ENCODE measurements around the gene IQCH.
"Not testable (repeated sequence)": the region's sequence is repeated elsewhere in the genome, so short reads cannot be mapped to it uniquely, and the experiment has no call there.

DNA sequence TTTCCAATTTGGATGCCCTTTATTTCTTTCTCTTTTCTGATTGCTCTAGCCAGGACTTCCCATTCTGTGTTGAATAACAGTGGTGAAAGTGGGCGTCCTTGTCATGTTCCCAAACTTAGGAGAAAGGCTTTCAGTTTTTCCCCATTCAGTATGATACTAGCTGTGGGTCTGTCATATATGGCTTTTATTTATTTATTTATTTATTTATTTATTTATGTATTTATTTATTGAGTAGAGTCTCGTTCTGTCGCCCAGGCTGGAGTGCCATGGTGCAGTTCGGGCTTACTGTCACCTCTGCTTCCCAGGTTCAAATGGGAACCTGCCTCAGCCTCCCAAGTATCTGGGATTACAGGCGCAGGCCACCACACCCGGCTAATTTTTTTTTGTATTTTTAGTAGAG lies 31.8 kb downstream of the IQCH start:
- TF ChIP-seq, protein P1, sequence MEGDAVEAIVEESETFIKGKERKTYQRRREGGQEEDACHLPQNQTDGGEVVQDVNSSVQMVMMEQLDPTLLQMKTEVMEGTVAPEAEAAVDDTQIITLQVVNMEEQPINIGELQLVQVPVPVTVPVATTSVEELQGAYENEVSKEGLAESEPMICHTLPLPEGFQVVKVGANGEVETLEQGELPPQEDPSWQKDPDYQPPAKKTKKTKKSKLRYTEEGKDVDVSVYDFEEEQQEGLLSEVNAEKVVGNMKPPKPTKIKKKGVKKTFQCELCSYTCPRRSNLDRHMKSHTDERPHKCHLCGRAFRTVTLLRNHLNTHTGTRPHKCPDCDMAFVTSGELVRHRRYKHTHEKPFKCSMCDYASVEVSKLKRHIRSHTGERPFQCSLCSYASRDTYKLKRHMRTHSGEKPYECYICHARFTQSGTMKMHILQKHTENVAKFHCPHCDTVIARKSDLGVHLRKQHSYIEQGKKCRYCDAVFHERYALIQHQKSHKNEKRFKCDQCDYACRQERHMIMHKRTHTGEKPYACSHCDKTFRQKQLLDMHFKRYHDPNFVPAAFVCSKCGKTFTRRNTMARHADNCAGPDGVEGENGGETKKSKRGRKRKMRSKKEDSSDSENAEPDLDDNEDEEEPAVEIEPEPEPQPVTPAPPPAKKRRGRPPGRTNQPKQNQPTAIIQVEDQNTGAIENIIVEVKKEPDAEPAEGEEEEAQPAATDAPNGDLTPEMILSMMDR (IDR thresholded peaks at IDR 0.05), result not testable (repeated sequence)
- TF ChIP-seq POLR2A, EP300, POLR2AphosphoS5 (IDR thresholded peaks at IDR 0.05): not testable (repeated sequence)

All from sigmoid colon (tissue), 4 donors.